H1 (cell line): ENCODE data around the gene TEAD1. TPM values are rescaled to one million over a fixed set of nuclear protein-coding genes. Genes with fewer than 3 reads are reported as not detected.

ENCODE experiments used
- CBX5 ChIP-seq: fragments of 300-800, 300-1000 bp; sonication (generic); IDR thresholded peaks from 2 replicates; pipeline ENCODE4 v1.7.1; 2016; ENCODE audit warnings: antibody characterized with exemption, low read length, low read depth
- FOSL1 ChIP-seq: IDR thresholded peaks from 2 replicates; pipeline ENCODE4 v1.6.1; 2011; ENCODE audit warnings: mild to moderate bottlenecking, low read depth, low read length, moderate library complexity; ENCODE audit not compliant: insufficient read depth
- NRF1 ChIP-seq: IDR thresholded peaks from 2 replicates; pipeline ENCODE4 v1.6.1; 2011; ENCODE audit warnings: mild to moderate bottlenecking, low read depth, low read length, improper control_type of control experiment
- polyA plus RNA-seq, 7 experiments: library from polyadenylated mRNA; depleted of rRNA in 3 of 7; stranded (reverse) in 5 of 7; unstranded in 2 of 7; fragments of >200 nt in 5 of 7; fragments of 200-250 nt in 2 of 7; gene quantifications; 1 replicate in 5 of 7; 2 replicates in 1 of 7; 4 replicates in 1 of 7; pipeline versions ENCODE4 v1.2.1 to v1.2.3, GENCODE V29; 2011 to 2013; ENCODE audit warnings: missing spikeins in 2 of 7, mixed read lengths in 2 of 7
- total RNA-seq: library from RNA; stranded (reverse); fragmentation: NEBNext Ultra II Directional; extraction: Animal tissue kit (Norgen Biotek cat#: 25700); gene quantifications from 2 replicates; pipeline ENCODE4 v1.2.1, GENCODE V29; 2021
- TF ChIP-seq, protein P1 (sequence below): IDR thresholded peaks from 2 replicates; pipeline ENCODE4 v1.6.1; 2012; ENCODE audit warnings: low read length, inconsistent platforms

TEAD1 gene
- total and polyA plus RNA-seq, 2 of the 8 experiments (the other 6 are each of a cell fraction or from before 2014, with no cell fraction given) = 15.6 to 67.4 TPM

DNA sequence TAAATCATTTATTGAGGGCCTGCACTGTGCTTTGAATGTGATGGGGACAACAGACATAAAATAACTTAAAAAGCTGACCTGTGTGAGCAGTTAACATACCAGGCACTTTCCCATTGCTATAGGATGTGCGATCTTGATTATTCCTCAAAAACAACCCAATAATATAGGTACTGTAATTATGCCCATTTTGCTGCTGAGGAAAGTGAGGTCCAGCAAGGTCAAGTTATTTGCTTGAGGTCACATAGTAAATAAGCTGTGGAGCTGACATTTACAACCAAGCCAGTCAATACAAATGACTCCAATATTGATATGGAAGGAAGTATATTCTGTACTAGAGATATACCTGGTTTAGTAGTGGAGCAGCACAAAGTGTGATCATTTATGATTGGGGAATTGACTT is 96.2 kb downstream of the TEAD1 start (continued):
- TF ChIP-seq, protein P1, sequence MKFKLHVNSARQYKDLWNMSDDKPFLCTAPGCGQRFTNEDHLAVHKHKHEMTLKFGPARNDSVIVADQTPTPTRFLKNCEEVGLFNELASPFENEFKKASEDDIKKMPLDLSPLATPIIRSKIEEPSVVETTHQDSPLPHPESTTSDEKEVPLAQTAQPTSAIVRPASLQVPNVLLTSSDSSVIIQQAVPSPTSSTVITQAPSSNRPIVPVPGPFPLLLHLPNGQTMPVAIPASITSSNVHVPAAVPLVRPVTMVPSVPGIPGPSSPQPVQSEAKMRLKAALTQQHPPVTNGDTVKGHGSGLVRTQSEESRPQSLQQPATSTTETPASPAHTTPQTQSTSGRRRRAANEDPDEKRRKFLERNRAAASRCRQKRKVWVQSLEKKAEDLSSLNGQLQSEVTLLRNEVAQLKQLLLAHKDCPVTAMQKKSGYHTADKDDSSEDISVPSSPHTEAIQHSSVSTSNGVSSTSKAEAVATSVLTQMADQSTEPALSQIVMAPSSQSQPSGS = no peak
- TF ChIP-seq NRF1 (no peak), FOSL1 (no peak), CBX5 (no peak)
- TF ChIP-seq, all 59 proteins: peak for 0
